ENCODE results near the gene ZNF200.

ZNF200 gene

GRCh38 chr16:3268294-3268693 lies 33.3 kb upstream of the ZNF200 start:
- H3K27ac ChIP-seq (ENCODE audit: low read depth, low read length) = no peak overlapping the region
- H3K27me3 ChIP-seq (ENCODE audit: control insufficient read depth, insufficient read depth, low read length) = 0 out of 2 replicates have a peak, but pooled peaks cover 7% of the 10 kb centered on the region
- no peak overlapping the region for H3K9ac ChIP-seq (ENCODE audit: low read length)
- H3K36me3 ChIP-seq (ENCODE audit: control insufficient read depth, insufficient read depth, low read length) = no peaks in the 10 kb centered on the region
- no peak overlapping the region for H3K4me3 ChIP-seq (ENCODE audit: low read depth, low read length)
- H3K9me3 ChIP-seq (ENCODE audit: control insufficient read depth, insufficient read depth, low read depth, low read length) = peaks cover 16% of the 10 kb centered on the region
- no peaks in the 10 kb centered on the region for H3K4me1 ChIP-seq (ENCODE audit: control insufficient read depth, insufficient read depth, low read length)

- H3K9me3 ChIP-seq (ENCODE audit: control insufficient read depth, insufficient read depth, low read depth, low read length) = peaks cover 15% of the 10 kb centered on the region
- H3K4me3 ChIP-seq (ENCODE audit: low read depth, low read length) = no peak overlapping the region
- H3K27ac ChIP-seq (ENCODE audit: low read depth, low read length) = no peak overlapping the region
- H3K27me3 ChIP-seq (ENCODE audit: control insufficient read depth, insufficient read depth, low read length) = peaks cover 17% of the 10 kb centered on the region; the same call in 1 of the 2 replicates
- H3K4me1 ChIP-seq (ENCODE audit: control insufficient read depth, insufficient read depth, low read length) = no peaks in the 10 kb centered on the region
- no peaks in the 10 kb centered on the region for H3K36me3 ChIP-seq (ENCODE audit: control insufficient read depth, insufficient read depth, low read length)
- no peak overlapping the region for H3K9ac ChIP-seq (ENCODE audit: low read length)
Observed at GRCh38 chr16:3266873-3267537, 32.0 kb upstream of the ZNF200 start.

- Histone ChIP-seq H3K27ac (ENCODE audit: low read depth, low read length) (no peak overlapping the region), H3K36me3 (ENCODE audit: control insufficient read depth, insufficient read depth, low read length) (no peaks in the 10 kb centered on the region), H3K27me3 (ENCODE audit: control insufficient read depth, insufficient read depth, low read length) (peaks cover 20% of the 10 kb centered on the region; the same call in 1 of the 2 replicates), H3K9me3 (ENCODE audit: control insufficient read depth, insufficient read depth, low read depth, low read length) (peaks cover 11% of the 10 kb centered on the region), H3K4me1 (ENCODE audit: control insufficient read depth, insufficient read depth, low read length) (no peaks in the 10 kb centered on the region), H3K4me3 (ENCODE audit: low read depth, low read length) (peak overlapping the region; percentile 69), H3K9ac (ENCODE audit: low read length) (peak overlapping the region; percentile 6)
Observed at GRCh38 chr16:3264137-3265036, 29.4 kb upstream of the ZNF200 start.

GRCh38 chr16:3262517-3262916 lies 27.6 kb upstream of the ZNF200 start:
- H3K36me3 ChIP-seq (ENCODE audit: control insufficient read depth, insufficient read depth, low read length) = no peaks in the 10 kb centered on the region
- no peak overlapping the region for H3K27ac ChIP-seq (ENCODE audit: low read depth, low read length)
- H3K27me3 ChIP-seq (ENCODE audit: control insufficient read depth, insufficient read depth, low read length) = peaks cover 25% of the 10 kb centered on the region; the same call in 1 of the 2 replicates
- H3K9ac ChIP-seq (ENCODE audit: low read length) = no peak overlapping the region
- peaks cover 11% of the 10 kb centered on the region for H3K9me3 ChIP-seq (ENCODE audit: control insufficient read depth, insufficient read depth, low read depth, low read length)
- no peak overlapping the region for H3K4me3 ChIP-seq (ENCODE audit: low read depth, low read length)
- no peaks in the 10 kb centered on the region for H3K4me1 ChIP-seq (ENCODE audit: control insufficient read depth, insufficient read depth, low read length)

GRCh38 chr16:3259836-3260235 lies 24.9 kb upstream of the ZNF200 start:
- no peak overlapping the region for H3K27ac ChIP-seq (ENCODE audit: low read depth, low read length)
- H3K4me1 ChIP-seq (ENCODE audit: control insufficient read depth, insufficient read depth, low read length) = no peaks in the 10 kb centered on the region

GRCh38 chr16:3256866-3257465 lies 22.0 kb upstream of the ZNF200 start:
- Histone ChIP-seq H3K4me1 (ENCODE audit: control insufficient read depth, insufficient read depth, low read length) (no peaks in the 10 kb centered on the region), H3K27ac (ENCODE audit: low read depth, low read length) (no peak overlapping the region), H3K4me3 (ENCODE audit: low read depth, low read length) (no peak overlapping the region), H3K9ac (ENCODE audit: low read length) (no peak overlapping the region), H3K36me3 (ENCODE audit: control insufficient read depth, insufficient read depth, low read length) (no peaks in the 10 kb centered on the region), H3K9me3 (ENCODE audit: control insufficient read depth, insufficient read depth, low read depth, low read length) (no peaks in the 10 kb centered on the region), H3K27me3 (ENCODE audit: control insufficient read depth, insufficient read depth, low read length) (peaks cover 8% of the 10 kb centered on the region; the same call in 1 of the 2 replicates)

More at GRCh38 chr16:3259836-3260235, 24.9 kb upstream of the ZNF200 start:
- Histone ChIP-seq H3K9me3 (ENCODE audit: control insufficient read depth, insufficient read depth, low read depth, low read length) (peaks cover 3% of the 10 kb centered on the region; the same call in 1 of the 2 replicates), H3K4me3 (ENCODE audit: low read depth, low read length) (no peak overlapping the region), H3K36me3 (ENCODE audit: control insufficient read depth, insufficient read depth, low read length) (no peaks in the 10 kb centered on the region), H3K27me3 (ENCODE audit: control insufficient read depth, insufficient read depth, low read length) (peaks cover 22% of the 10 kb centered on the region; the same call in 1 of the 2 replicates), H3K9ac (ENCODE audit: low read length) (no peak overlapping the region)

GRCh38 chr16:3256146-3256865 lies 21.3 kb upstream of the ZNF200 start, which contains the start of gene MEFV:
TSS of gene MEFV (minus strand) at chr16:3256633. CDS start at chr16:3256587, 46 bp downstream.
- Histone ChIP-seq H3K36me3 (ENCODE audit: control insufficient read depth, insufficient read depth, low read length) (no peaks in the 10 kb centered on the region), H3K9me3 (ENCODE audit: control insufficient read depth, insufficient read depth, low read depth, low read length) (no peaks in the 10 kb centered on the region), H3K4me3 (ENCODE audit: low read depth, low read length) (no peak within 1 kb of the TSS), H3K4me1 (ENCODE audit: control insufficient read depth, insufficient read depth, low read length) (no peaks in the 10 kb centered on the region), H3K27me3 (ENCODE audit: control insufficient read depth, insufficient read depth, low read length) (peaks cover 5% of the 10 kb centered on the region; the same call in 1 of the 2 replicates), H3K27ac (ENCODE audit: low read depth, low read length) (no peak within 1 kb of the TSS), H3K9ac (ENCODE audit: low read length) (no peak within 1 kb of the TSS)

- Histone ChIP-seq H3K27ac (ENCODE audit: low read depth, low read length) (no peak overlapping the region), H3K36me3 (ENCODE audit: control insufficient read depth, insufficient read depth, low read length) (no peaks in the 10 kb centered on the region)
Observed at GRCh38 chr16:3254309-3254708, 19.4 kb upstream of the ZNF200 start.

GRCh38 chr16:3252967-3253366 lies 18.0 kb upstream of the ZNF200 start:
- peaks cover 7% of the 10 kb centered on the region; the same call in 1 of the 2 replicates for H3K27me3 ChIP-seq (ENCODE audit: control insufficient read depth, insufficient read depth, low read length)

More at GRCh38 chr16:3254309-3254708, 19.4 kb upstream of the ZNF200 start:
- Histone ChIP-seq H3K9ac (ENCODE audit: low read length) (no peak overlapping the region), H3K9me3 (ENCODE audit: control insufficient read depth, insufficient read depth, low read depth, low read length) (peaks cover under 1% of the 10 kb centered on the region; the same call in 1 of the 2 replicates), H3K4me1 (ENCODE audit: control insufficient read depth, insufficient read depth, low read length) (no peaks in the 10 kb centered on the region), H3K4me3 (ENCODE audit: low read depth, low read length) (no peak overlapping the region), H3K27me3 (ENCODE audit: control insufficient read depth, insufficient read depth, low read length) (peaks cover 9% of the 10 kb centered on the region; the same call in 1 of the 2 replicates)

GRCh38 chr16:3249451-3249850 lies 14.5 kb upstream of the ZNF200 start:
- Histone ChIP-seq H3K4me1 (ENCODE audit: control insufficient read depth, insufficient read depth, low read length) (no peaks in the 10 kb centered on the region), H3K4me3 (ENCODE audit: low read depth, low read length) (no peak overlapping the region), H3K27me3 (ENCODE audit: control insufficient read depth, insufficient read depth, low read length) (peaks cover 7% of the 10 kb centered on the region; the same call in 1 of the 2 replicates), H3K9me3 (ENCODE audit: control insufficient read depth, insufficient read depth, low read depth, low read length) (peaks cover 5% of the 10 kb centered on the region; the same call in 1 of the 2 replicates), H3K36me3 (ENCODE audit: control insufficient read depth, insufficient read depth, low read length) (no peaks in the 10 kb centered on the region), H3K27ac (ENCODE audit: low read depth, low read length) (no peak overlapping the region), H3K9ac (ENCODE audit: low read length) (no peak overlapping the region)

More at GRCh38 chr16:3252967-3253366, 18.0 kb upstream of the ZNF200 start:
- Histone ChIP-seq H3K9me3 (ENCODE audit: control insufficient read depth, insufficient read depth, low read depth, low read length) (peaks cover 2% of the 10 kb centered on the region; the same call in 1 of the 2 replicates), H3K36me3 (ENCODE audit: control insufficient read depth, insufficient read depth, low read length) (no peaks in the 10 kb centered on the region), H3K4me1 (ENCODE audit: control insufficient read depth, insufficient read depth, low read length) (no peaks in the 10 kb centered on the region), H3K9ac (ENCODE audit: low read length) (no peak overlapping the region), H3K27ac (ENCODE audit: low read depth, low read length) (no peak overlapping the region), H3K4me3 (ENCODE audit: low read depth, low read length) (no peak overlapping the region)

Measured in HUES6 (cell line).